ENCODE measurements around the gene PDE1C.
A peak's percentile ranks its signal among the peaks of the same experiment; 100 is the strongest.

PDE1C gene

GRCh38 chr7:32043688-32044087 is 26.5 kb downstream of the PDE1C start:
- DNase-seq (ENCODE audit: low read depth), result no peak
- TF ChIP-seq, protein P1, sequence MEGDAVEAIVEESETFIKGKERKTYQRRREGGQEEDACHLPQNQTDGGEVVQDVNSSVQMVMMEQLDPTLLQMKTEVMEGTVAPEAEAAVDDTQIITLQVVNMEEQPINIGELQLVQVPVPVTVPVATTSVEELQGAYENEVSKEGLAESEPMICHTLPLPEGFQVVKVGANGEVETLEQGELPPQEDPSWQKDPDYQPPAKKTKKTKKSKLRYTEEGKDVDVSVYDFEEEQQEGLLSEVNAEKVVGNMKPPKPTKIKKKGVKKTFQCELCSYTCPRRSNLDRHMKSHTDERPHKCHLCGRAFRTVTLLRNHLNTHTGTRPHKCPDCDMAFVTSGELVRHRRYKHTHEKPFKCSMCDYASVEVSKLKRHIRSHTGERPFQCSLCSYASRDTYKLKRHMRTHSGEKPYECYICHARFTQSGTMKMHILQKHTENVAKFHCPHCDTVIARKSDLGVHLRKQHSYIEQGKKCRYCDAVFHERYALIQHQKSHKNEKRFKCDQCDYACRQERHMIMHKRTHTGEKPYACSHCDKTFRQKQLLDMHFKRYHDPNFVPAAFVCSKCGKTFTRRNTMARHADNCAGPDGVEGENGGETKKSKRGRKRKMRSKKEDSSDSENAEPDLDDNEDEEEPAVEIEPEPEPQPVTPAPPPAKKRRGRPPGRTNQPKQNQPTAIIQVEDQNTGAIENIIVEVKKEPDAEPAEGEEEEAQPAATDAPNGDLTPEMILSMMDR (IDR thresholded peaks at IDR 0.05; ENCODE audit: low read depth, low read length), result no peak
- TF ChIP-seq MAX (IDR thresholded peaks at IDR 0.05; ENCODE audit: low read depth, low read length) (no peak), POLR2A (IDR thresholded peaks at IDR 0.05; ENCODE audit: extremely low read depth, insufficient read length) (no peak), MYC (IDR thresholded peaks at IDR 0.05; ENCODE audit: low read depth, low read length) (no peak)
- no peak overlapping the region for H3K4me3 ChIP-seq (ENCODE audit: low read depth, low read length)

DNA sequence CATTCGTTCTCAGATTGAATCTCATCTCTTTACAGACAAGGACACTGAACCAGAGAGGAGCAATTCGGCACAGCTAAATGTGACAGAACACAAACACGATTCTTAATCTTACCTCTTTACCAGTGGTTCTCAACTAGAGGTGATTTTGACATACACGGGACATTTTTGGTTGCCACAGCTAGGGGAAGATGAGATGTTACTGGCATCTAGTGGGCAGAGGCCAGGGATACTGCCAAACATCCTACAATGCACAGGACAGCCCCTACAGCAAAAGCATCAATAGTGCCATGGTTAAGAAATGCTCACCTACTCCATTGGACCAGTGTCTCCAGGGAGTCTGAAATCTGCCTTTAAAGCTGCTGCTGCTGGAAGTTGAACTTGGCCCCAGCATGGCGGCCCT is 27.3 kb downstream of the PDE1C start:
- H3K4me3 ChIP-seq (ENCODE audit: low read depth, low read length), result no peak overlapping the region
- TF ChIP-seq MYC (IDR thresholded peaks at IDR 0.05; ENCODE audit: low read depth, low read length) (no peak), MAX (IDR thresholded peaks at IDR 0.05; ENCODE audit: low read depth, low read length) (no peak), POLR2A (IDR thresholded peaks at IDR 0.05; ENCODE audit: extremely low read depth, insufficient read length) (no peak)
- TF ChIP-seq, protein P1 (IDR thresholded peaks at IDR 0.05; ENCODE audit: low read depth, low read length), result no peak
- DNase-seq (ENCODE audit: low read depth), result no peak

DNA sequence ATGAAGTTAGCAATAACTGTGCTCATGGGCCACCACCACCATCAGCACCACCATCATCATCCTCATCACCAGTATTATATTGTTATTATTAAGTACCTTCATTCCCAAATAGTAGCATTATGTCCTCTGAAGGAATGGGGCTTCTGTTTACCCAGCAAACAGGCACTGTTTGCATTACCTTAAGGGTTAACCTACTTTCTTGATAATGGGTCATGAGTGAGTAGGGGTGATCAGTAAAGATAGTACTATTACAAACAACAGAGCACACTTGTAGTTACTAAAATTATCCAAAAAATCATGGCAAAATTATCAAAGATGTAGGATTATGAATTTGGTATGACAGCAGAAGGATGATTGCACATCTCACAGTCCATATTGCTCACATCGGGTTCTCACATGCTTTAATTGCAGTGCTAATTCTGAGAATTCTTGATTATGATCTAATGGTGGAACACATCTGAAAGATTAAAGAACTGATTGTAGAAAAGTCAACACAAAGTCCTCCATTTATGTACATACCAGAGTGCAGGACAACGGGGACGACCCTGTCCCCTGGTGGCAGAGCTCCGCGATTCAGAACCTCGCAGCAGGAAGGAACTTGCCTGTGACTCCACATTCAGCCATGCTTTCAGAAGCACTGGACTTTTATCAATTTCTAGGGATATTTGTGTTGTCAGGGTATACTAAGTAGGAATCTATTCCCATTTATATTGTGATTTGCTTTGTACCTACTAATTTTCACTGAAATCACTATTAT is 31.0 kb downstream of the PDE1C start:
- DNase-seq (ENCODE audit: low read depth), result peak; percentile 14
- TF ChIP-seq POLR2A (IDR thresholded peaks at IDR 0.05; ENCODE audit: extremely low read depth, insufficient read length), result no peak
- TF ChIP-seq, protein P1 (IDR thresholded peaks at IDR 0.05; ENCODE audit: low read depth, low read length), result peak; percentile 8

GRCh38 chr7:32037650-32038198 is 32.5 kb downstream of the PDE1C start:
- TF ChIP-seq, protein P1 (IDR thresholded peaks at IDR 0.05; ENCODE audit: low read depth, low read length), result no peak
- no peak for TF ChIP-seq MYC (IDR thresholded peaks at IDR 0.05; ENCODE audit: low read depth, low read length)
- DNase-seq (ENCODE audit: low read depth), result no peak
- no peak overlapping the region for H3K4me3 ChIP-seq (ENCODE audit: low read depth, low read length)

More for the DNA sequence above, 31.0 kb downstream of the PDE1C start:
- no peak overlapping the region for H3K4me3 ChIP-seq (ENCODE audit: low read depth, low read length)

GRCh38 chr7:32036557-32036956 is 33.6 kb downstream of the PDE1C start:
- TF ChIP-seq, protein P1 (IDR thresholded peaks at IDR 0.05; ENCODE audit: low read depth, low read length), result no peak
- no peak for TF ChIP-seq MYC (IDR thresholded peaks at IDR 0.05; ENCODE audit: low read depth, low read length)
- no peak overlapping the region for H3K4me3 ChIP-seq (ENCODE audit: low read depth, low read length)
- no peak for DNase-seq (ENCODE audit: low read depth)

GRCh38 chr7:32034052-32034451 is 36.2 kb downstream of the PDE1C start:
- TF ChIP-seq MYC (IDR thresholded peaks at IDR 0.05; ENCODE audit: low read depth, low read length) (no peak), MAX (IDR thresholded peaks at IDR 0.05; ENCODE audit: low read depth, low read length) (no peak), POLR2A (IDR thresholded peaks at IDR 0.05; ENCODE audit: extremely low read depth, insufficient read length) (no peak)
- TF ChIP-seq, protein P1 (IDR thresholded peaks at IDR 0.05; ENCODE audit: low read depth, low read length), result no peak
- no peak for DNase-seq (ENCODE audit: low read depth)
- H3K4me3 ChIP-seq (ENCODE audit: low read depth, low read length), result no peak overlapping the region

Measured in NB4 (cell line).